Endodermal cell (in vitro differentiated cells): ENCODE measurements around the gene RXRA. TPM values are rescaled to one million over a fixed set of nuclear protein-coding genes. Genes with fewer than 3 reads are reported as not detected.

ENCODE experiments used
- DNase-seq: peaks from one replicate; pipeline ENCODE4 v3.0.0-alpha.2; 2017
- H3K27ac ChIP-seq: 2 replicates; pipeline ENCODE4 v1.5.1; 2013; ENCODE audit warnings: mild to moderate bottlenecking, low read depth, low read length, moderate library complexity
- H3K27me3 ChIP-seq: 2 replicates; pipeline ENCODE4 v1.6.1; 2013; ENCODE audit warnings: mild to moderate bottlenecking, low read length, moderate library complexity; ENCODE audit not compliant: insufficient read depth, control insufficient read depth, poor library complexity, severe bottlenecking
- H3K36me3 ChIP-seq: 2 replicates; pipeline ENCODE4 v1.7.0; 2013; ENCODE audit warnings: mild to moderate bottlenecking, low read length, moderate library complexity; ENCODE audit not compliant: control insufficient read depth, insufficient read depth
- H3K4me1 ChIP-seq: one replicate; pipeline ENCODE4 v1.7.0; 2013; ENCODE audit warnings: low read length; ENCODE audit not compliant: control insufficient read depth, insufficient read depth
- H3K4me3 ChIP-seq: 2 replicates; pipeline ENCODE4 v1.5.1; 2013; ENCODE audit warnings: mild to moderate bottlenecking, low read length, moderate library complexity
- H3K9ac ChIP-seq: 2 replicates; pipeline ENCODE4 v1.6.1; 2013; ENCODE audit warnings: mild to moderate bottlenecking, low read length, moderate library complexity; ENCODE audit not compliant: poor library complexity, severe bottlenecking; ENCODE audit errors: extremely low read depth
- H3K9me3 ChIP-seq: 2 replicates; pipeline ENCODE4 v1.6.1; 2013; ENCODE audit warnings: mild to moderate bottlenecking, low read length, moderate library complexity; ENCODE audit not compliant: control insufficient read depth
- H3K27ac Mint-ChIP-seq: 2 replicates; pipeline ENCODE4 v1.8.0; 2020; ENCODE audit warnings: mixed read lengths
- H3K27me3 Mint-ChIP-seq: 2 replicates; pipeline ENCODE4 v1.8.0; 2021; ENCODE audit warnings: mild to moderate bottlenecking, mixed read lengths; ENCODE audit not compliant: insufficient read depth
- H3K36me3 Mint-ChIP-seq: 2 replicates; pipeline ENCODE4 v1.8.0; 2020; ENCODE audit warnings: low read depth, mixed read lengths
- H3K4me1 Mint-ChIP-seq: 2 replicates; pipeline ENCODE4 v1.8.0; 2020; ENCODE audit warnings: mixed read lengths
- H3K4me3 Mint-ChIP-seq: 2 replicates; pipeline ENCODE4 v1.8.0; 2020; ENCODE audit warnings: mild to moderate bottlenecking, moderate library complexity, mixed read lengths
- H3K9me3 Mint-ChIP-seq: 2 replicates; pipeline ENCODE4 v1.8.0; 2020; ENCODE audit warnings: mild to moderate bottlenecking, mixed read lengths
- CTCF ChIP-seq: fragments of 200-600 bp; sonication (generic); conservative IDR thresholded peaks from 2 replicates; pipeline ENCODE4 v1.5.0; 2021; ENCODE audit warnings: antibody characterized with exemption, mild to moderate bottlenecking
- WGBS, 2 experiments: methylation state at CpG; one replicate each; pipeline versions ENCODE4 v1.1.5 to v1.1.7; 2013; ENCODE audit warnings: missing lambda C conversion rate in 2 of 2, mixed read lengths in 1 of 2; ENCODE audit not compliant: insufficient coverage in 1 of 2, insufficient read length in 1 of 2; 5-methylcytosine and 5-hydroxymethylcytosine counted together
- total RNA-seq, 2 donors: library from RNA; stranded (reverse); fragmentation: NEBNext Ultra II Directional in 1 of 2; extraction: Animal tissue kit (Norgen Biotek cat#: 25700) in 1 of 2; gene quantifications; 2 replicates in 1 of 2; 3 replicates in 1 of 2; pipeline ENCODE4 v1.2.1, GENCODE V29; 2021

RXRA gene
- total RNA-seq, 2 donors from 2014 or later: 58.3 to 70.6 TPM

GRCh38 chr9:134294153-134295071 is 31.8 kb upstream of the RXRA start:
- peak overlapping the region; percentile 79 for H3K27ac ChIP-seq
- no peaks in the 10 kb centered on the region for H3K27me3 ChIP-seq
- Mint-ChIP-seq H3K36me3 (no peaks in the 10 kb centered on the region), H3K4me3 (no peak overlapping the region), H3K9me3 (no peaks in the 10 kb centered on the region), H3K4me1 (peaks cover 15% of the 10 kb centered on the region), H3K27me3 (no peaks in the 10 kb centered on the region), H3K27ac (peak overlapping the region; percentile 61)
- TF ChIP-seq CTCF: no peak
- no peak overlapping the region for H3K9ac ChIP-seq
- no peaks in the 10 kb centered on the region for H3K9me3 ChIP-seq
- no peak for DNase-seq
- 90 to 92% methylated on average over 34 to 45 of the region's 45 CpGs for WGBS, 2 experiments
- H3K4me1 ChIP-seq: peaks cover 23% of the 10 kb centered on the region
- H3K36me3 ChIP-seq: no peaks in the 10 kb centered on the region
- H3K4me3 ChIP-seq: no peak overlapping the region

- DNase-seq: peak; percentile 85
- Mint-ChIP-seq H3K4me3 (no peak overlapping the region), H3K9me3 (no peaks in the 10 kb centered on the region), H3K36me3 (no peaks in the 10 kb centered on the region), H3K4me1 (peaks cover 15% of the 10 kb centered on the region), H3K27me3 (no peaks in the 10 kb centered on the region), H3K27ac (peak overlapping the region; percentile 61)
- Histone ChIP-seq H3K4me3 (no peak overlapping the region), H3K27me3 (no peaks in the 10 kb centered on the region), H3K9me3 (no peaks in the 10 kb centered on the region), H3K4me1 (peaks cover 23% of the 10 kb centered on the region), H3K36me3 (no peaks in the 10 kb centered on the region), H3K27ac (no peak overlapping the region), H3K9ac (no peak overlapping the region)
- WGBS, 2 experiments: 81 to 94% methylated on average over 9 to 25 of the region's 25 CpGs
- TF ChIP-seq CTCF: no peak
Measured at GRCh38 chr9:134295101-134295745, 31.0 kb upstream of the RXRA start.

- H3K27ac Mint-ChIP-seq: peak overlapping the region; percentile 61
- TF ChIP-seq CTCF: no peak
- 91% methylated on average over 4 to 12 of the region's 12 CpGs for WGBS, 2 experiments
Measured at GRCh38 chr9:134295746-134296250, 30.5 kb upstream of the RXRA start.

More at GRCh38 chr9:134295746-134296250, 30.5 kb upstream of the RXRA start:
- H3K27ac ChIP-seq: no peak overlapping the region
- DNase-seq: no peak
- H3K4me1 ChIP-seq: peaks cover 23% of the 10 kb centered on the region
- H3K27me3 ChIP-seq: no peaks in the 10 kb centered on the region
- Mint-ChIP-seq H3K9me3 (no peaks in the 10 kb centered on the region), H3K4me1 (peaks cover 15% of the 10 kb centered on the region), H3K4me3 (no peak overlapping the region), H3K36me3 (no peaks in the 10 kb centered on the region), H3K27me3 (no peaks in the 10 kb centered on the region)
- no peaks in the 10 kb centered on the region for H3K9me3 ChIP-seq
- no peak overlapping the region for H3K4me3 ChIP-seq
- H3K36me3 ChIP-seq: no peaks in the 10 kb centered on the region
- H3K9ac ChIP-seq: no peak overlapping the region
